Measurements from ENCODE around the gene TCF7L2.

- TF ChIP-seq CTCF (conservative IDR thresholded peaks at IDR 0.05; ENCODE audit: low read length) (no peak), EZH2phosphoT487 (IDR thresholded peaks at IDR 0.05; ENCODE audit: borderline replicate concordance, low read depth, low read length) (no peak)
These were observed 22.6 kb downstream of the TCF7L2 start for GRCh38 chr10:112972606-112973005.
